HG03378 (cell line): Measurements from ENCODE around the gene LILRB2.
"Not testable (repeated sequence)": the region's sequence is repeated elsewhere in the genome, so short reads cannot be mapped to it uniquely, and the experiment has no call there.

Experiments used
- ATAC-seq: cut with Tn5 transposase; IDR thresholded peaks from one replicate; pipeline ENCODE4 v1.9.1; 2021; ENCODE audit warnings: mild to moderate bottlenecking, moderate library complexity; ENCODE audit not compliant: unreplicated experiment

LILRB2 gene

GRCh38 chr19:54307389-54308020 lies 26.6 kb upstream of the LILRB2 start:
- ATAC-seq = no peak

GRCh38 chr19:54305141-54305540 lies 24.2 kb upstream of the LILRB2 start:
- ATAC-seq = no peak

- no peak for ATAC-seq
Observed at GRCh38 chr19:54302257-54302656, 21.3 kb upstream of the LILRB2 start.

GRCh38 chr19:54299515-54299914 lies 18.6 kb upstream of the LILRB2 start:
- no peak for ATAC-seq

GRCh38 chr19:54299126-54299498 lies 18.2 kb upstream of the LILRB2 start:
- ATAC-seq = no peak

GRCh38 chr19:54298357-54299125 lies 17.6 kb upstream of the LILRB2 start:
- no peak for ATAC-seq

- no peak for ATAC-seq
Observed at GRCh38 chr19:54297759-54298305, 16.9 kb upstream of the LILRB2 start.

GRCh38 chr19:54294539-54294938 lies 13.6 kb upstream of the LILRB2 start:
- no peak for ATAC-seq

GRCh38 chr19:54289160-54289559 lies 8.2 kb upstream of the LILRB2 start:
- ATAC-seq = not testable (repeated sequence)

- no peak for ATAC-seq
Observed at GRCh38 chr19:54287456-54287855, 6.5 kb upstream of the LILRB2 start.

- ATAC-seq = not testable (repeated sequence)
Observed at GRCh38 chr19:54286283-54286682, 5.4 kb upstream of the LILRB2 start.

- not testable (repeated sequence) for ATAC-seq
Observed at GRCh38 chr19:54285427-54286056, 4.6 kb upstream of the LILRB2 start.

- no peak for ATAC-seq
Observed at GRCh38 chr19:54282686-54283470, 2.0 kb upstream of the LILRB2 start.

GRCh38 chr19:54281729-54282075 lies 792 bp upstream of the LILRB2 start:
- not testable (repeated sequence) for ATAC-seq

GRCh38 chr19:54280441-54280840 lies 469 bp downstream of the LILRB2 start:
- ATAC-seq = not testable (repeated sequence)

GRCh38 chr19:54280025-54280424 lies 885 bp downstream of the LILRB2 start:
- not testable (repeated sequence) for ATAC-seq

- no peak for ATAC-seq
Observed at GRCh38 chr19:54279406-54279962, 1.4 kb downstream of the LILRB2 start.

- not testable (repeated sequence) for ATAC-seq
Observed at GRCh38 chr19:54278571-54279195, 2.2 kb downstream of the LILRB2 start.

- ATAC-seq = not testable (repeated sequence)
Observed at GRCh38 chr19:54278056-54278455, 2.9 kb downstream of the LILRB2 start.

- ATAC-seq = not testable (repeated sequence)
Observed at GRCh38 chr19:54277111-54277615, 3.7 kb downstream of the LILRB2 start.
